Hematopoietic multipotent progenitor cell treated with erythropoietin and hydrocortisone succinate and interleukin-3 and kit ligand, for 15 days (in vitro differentiated cells): ENCODE measurements around the gene SPECC1.
"Not testable (repeated sequence)": the region's sequence is repeated elsewhere in the genome, so short reads cannot be mapped to it uniquely, and the experiment has no call there.

Experiments
- DNase-seq: peaks from one replicate; pipeline ENCODE4 v3.0.0-alpha.2; 2015; ENCODE audit warnings: low spot score

SPECC1 gene

DNA sequence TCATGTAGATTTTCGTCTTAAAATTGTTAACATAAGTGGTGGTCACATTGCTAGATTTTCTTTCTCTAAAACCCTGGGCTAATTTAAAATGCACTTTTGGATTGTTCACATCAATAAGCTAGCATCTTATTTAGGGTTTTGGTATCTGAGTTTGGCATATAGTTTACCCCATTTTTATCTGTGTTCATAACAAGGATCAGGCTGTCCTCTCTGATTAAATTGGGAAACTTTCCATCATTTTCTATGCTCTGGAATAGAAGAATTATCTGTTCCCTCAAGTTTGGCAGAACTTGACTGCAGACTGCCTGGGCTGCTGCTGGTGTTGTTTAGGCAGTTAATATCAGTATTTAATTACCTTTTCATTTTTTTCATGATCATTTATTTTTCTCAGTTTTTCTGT lies 1.8 kb downstream of the SPECC1 start:
- peak; percentile 61 for DNase-seq

DNA sequence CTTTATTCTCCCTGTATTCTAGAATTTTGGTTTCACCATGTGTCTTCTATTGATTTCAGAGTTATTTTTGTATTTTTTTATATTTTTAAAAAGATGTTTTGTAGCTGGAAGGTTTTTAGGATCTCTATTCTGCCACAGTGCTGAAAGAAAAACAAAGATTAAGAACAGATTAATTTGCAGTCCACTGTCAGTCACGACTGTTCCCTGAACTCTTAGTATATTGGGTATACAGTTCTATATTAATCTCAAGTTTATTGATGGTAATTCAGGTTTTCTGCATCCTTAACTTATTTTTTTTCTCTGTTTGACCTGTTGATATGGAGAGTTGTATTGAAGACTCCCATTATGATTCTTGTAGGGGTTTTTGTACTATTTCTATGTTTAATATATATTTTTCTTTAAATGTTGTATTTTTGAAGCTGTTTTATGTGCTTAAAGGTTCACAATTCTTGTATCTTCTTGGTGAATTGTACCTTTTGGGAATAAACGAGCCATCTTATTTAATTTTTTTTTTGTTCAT lies 2.9 kb downstream of the SPECC1 start:
- DNase-seq, result peak; percentile 38

DNA sequence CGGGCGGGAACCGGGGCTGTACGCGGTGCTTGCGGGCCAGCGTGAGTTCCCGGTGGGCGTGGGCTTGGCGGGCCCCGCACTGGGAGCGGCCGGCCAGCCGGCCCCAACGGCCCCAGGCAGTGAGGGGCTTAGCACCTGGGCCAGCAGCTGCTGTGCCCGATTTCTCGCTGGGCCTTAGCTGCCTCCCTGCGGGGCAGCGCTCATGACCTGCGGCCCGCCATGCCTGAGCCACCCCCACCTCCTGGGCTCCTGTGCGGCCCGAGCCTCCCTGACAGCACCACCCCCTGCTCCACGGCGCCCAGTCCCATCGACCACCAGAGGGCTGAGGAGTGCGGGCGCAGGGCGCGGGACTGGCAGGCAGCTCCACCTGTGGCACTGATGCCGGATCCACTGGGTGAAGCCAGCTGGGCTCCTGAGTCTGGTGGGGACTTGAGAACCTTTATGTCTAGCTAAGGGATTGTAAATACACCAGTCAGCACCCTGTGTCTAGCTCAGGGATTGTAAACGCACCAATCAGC lies 7.4 kb downstream of the SPECC1 start:
- not testable (repeated sequence) for DNase-seq

DNA sequence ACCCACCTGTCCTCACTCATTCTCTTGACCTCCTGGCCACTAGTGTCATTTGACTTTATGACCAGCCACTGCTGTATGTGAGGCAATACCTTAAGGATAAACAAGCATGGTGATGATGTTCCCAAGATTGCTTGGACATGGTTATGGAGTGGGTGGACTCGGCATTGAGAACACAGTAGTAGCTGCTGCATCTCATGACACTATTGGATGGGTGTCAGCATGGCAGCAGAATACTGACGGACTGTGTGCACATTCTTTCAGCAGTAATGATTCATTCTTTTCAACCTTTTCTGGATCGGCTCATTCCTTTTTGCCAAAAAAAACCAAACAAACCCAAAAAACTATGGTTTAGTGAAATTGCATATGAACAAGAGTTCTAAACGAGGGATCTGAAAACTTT lies 13.5 kb downstream of the SPECC1 start:
- no peak for DNase-seq

DNA sequence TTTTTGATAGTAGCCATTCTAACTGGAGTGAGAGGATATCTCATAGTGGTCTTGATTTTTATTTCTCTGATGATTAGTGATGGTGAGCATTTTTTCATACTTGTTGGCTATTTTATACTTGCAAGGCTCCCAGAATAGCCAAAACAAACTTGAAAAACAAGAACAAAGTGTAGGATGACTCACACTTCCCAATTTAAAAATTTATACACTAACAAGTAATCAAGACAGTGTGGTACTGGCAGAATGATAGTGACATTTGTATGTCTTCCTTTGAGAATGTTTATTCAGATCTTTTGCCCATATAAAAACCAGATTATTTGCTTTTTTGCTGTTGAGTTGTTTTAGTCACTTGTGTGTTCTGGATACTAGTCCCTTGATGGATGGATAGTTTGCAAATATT lies 17.8 kb downstream of the SPECC1 start:
- no peak for DNase-seq

DNA sequence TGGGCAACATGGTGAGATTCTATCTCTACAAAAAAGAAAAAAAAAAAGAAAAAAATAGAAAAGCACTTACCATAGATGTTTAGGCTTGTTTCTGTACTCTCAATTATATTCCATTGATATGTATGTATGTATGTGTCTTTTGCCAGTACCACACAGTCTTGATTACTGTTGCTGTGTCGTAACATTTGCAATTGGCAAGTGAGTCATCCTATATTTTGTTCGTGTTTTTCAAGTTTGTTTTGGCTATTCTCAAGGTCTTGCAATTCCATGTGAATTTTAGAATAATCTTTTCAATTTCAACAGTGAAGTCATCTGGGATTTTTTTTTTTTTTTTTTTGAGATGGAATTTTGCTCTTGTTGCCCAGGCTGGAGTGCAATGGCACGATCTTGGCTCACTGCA lies 19.3 kb downstream of the SPECC1 start:
- DNase-seq, result no peak

DNA sequence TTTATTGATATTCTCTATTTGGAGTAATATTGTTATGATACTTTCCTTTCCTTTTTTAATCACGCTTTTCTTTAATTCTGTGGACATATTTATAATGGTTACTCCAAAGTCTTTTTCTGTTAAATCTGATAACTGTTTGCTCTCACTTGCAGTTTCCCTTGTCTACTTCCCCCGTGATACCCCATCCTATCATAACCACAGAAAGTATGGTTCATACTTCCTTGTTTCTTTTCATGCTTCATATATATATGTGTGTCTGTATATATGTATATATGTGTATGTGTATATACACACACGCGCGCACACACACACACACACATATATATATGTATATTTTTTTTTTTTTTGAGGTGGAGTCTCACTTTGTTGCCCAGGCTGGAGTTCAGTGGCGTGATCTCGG lies 23.5 kb downstream of the SPECC1 start:
- DNase-seq, result no peak

DNA sequence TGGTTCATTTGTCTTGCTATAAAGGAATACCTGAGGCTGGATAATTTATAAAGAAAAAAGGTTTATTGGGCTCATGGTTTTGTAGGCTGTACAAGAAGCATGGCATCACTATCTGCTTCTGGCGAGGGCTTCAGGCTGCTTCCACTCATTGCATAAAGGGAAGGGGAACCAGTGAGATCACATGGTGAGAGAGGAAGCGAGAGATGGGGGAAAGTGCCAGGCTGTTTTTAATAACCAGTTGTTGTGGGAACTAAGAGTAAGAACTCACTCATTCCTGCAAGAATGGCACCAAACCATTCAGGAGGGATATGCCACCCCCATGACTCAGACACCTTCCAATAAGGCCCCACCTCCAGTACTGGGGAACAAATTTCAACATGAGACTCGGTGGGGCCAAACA lies 24.3 kb downstream of the SPECC1 start:
- no peak for DNase-seq

DNA sequence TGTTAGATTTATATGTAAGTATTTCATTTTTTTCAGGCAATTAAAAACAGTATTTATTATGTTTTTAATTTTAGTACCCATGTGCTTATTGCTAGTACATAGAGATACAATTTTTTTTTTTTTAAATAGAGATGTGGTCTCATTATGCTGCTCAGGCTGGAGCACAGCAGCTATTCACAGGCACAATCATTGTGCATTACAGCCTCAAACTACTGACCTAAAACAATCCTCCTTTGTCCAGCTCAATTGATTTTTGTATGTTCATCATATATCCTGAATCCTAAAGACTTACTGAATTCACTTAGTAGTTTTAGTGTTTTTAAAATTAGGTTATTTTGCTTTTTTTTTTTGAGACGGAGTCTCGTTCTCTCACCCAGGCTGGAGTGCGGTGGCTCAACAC lies 26.3 kb downstream of the SPECC1 start:
- DNase-seq, result no peak

DNA sequence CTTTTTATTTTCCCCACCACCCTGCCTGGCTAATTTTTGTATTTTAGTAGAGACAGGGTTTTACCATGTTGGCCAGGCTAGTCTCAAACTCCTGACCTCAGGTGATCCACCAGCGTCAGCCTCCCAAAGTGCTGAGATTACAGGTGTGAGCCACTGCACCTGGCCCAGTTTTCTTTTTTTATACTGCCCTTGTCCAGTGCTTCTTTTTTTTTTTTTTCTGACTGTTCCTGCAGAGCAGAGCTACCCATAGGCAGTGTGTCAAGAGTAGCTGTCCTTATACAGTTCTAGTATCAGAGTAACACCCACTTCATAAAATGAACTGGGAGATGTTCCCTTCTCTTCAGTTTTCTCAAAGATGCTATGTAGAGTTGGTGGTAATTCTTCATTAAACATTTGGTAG lies 28.1 kb downstream of the SPECC1 start:
- not testable (repeated sequence) for DNase-seq

DNA sequence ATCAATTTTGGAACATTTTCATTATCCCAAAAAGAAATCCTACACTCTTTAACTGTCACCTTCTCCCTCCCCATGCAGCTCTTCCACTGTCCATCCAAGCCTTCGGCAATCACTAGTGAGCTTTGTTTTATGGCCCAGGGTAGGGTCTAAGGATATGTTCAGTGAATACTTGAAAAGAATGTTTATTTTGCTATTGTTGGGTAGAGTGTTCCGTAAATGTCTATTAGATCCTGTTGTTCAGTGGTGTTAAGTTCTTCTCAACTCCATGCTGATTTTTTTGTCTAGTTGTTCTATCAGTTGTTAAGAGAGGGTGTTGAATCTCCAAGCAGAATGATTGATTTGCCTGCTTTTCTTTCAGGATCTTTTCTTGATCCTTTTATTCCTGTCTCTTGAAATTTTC lies 29.9 kb downstream of the SPECC1 start:
- no peak for DNase-seq

DNA sequence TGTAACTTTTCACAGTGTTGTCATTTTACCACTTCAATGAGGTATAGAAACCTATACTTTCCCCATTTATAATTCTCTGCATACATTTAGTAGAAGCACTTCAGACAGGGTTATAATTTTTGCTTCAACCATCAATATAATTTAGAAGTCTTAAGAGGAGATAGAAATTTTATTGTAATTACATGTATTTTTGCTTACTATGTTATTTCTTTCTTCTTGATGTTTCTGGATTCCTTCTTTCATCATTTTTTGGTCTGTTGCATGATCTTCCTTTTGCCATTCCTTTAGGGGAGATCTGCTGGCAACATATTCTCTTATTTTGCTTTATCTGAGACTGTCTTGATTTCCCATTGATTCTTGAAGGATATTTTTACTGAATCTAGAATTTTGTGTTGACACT lies 31.1 kb downstream of the SPECC1 start:
- DNase-seq, result no peak

DNA sequence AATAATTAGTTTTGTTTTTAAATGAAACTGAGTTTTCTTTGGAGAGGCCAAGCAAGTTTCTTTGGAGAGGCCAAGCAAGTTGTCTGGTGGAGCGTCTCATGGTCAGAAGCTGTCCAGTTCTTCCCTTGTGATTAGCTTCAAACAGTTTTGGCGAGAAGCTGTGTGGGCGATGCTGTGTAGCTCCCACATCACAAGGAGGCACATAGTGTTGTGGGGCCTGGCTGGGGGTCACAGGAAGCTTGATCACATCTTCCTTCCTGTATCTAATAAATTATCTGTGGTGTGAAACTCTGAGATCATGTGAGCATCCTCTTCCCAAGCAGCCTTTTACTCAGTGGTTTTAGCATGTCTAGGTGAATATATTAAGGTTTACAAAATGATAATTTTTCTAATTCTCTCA lies 33.9 kb downstream of the SPECC1 start:
- no peak for DNase-seq

DNA sequence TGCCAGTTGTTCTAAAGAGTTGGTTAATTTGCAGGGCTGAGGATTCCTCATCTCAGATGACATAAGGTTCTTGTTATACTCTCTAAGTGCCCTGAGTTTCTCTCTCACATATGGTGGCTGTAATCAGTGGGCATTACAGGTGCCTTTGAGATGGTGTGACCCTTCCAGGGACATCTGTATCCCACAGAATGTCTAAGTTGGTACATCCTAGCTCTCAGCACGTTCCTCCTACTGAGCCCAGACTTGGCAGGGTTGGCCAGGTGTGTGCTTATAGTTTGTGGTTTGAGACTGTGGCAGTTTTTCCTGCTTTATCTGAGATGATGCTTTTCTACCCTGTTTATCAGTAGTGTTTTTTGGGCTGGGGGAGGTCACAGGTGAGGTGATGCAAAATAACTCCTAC lies 36.3 kb downstream of the SPECC1 start:
- DNase-seq, result no peak

DNA sequence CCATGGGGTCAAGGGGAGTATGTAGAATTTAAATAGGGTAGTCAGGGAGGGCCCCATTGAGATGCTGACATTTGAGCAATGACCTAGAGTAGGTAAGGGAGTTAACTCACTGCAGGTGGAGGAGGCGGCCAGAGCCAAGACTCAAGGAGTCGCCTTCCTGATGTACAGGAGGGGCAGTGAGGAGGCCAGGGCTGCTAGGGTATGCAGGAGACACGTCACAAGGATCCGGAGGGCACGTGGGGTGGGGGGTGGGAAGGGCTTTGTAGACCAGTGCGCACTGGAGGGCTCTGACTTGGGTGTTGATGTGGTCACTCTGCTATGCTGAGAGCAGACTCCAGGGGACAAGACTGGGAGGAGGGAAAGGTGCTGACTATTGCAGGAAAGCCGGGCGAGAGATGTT lies 37.5 kb downstream of the SPECC1 start:
- no peak for DNase-seq

DNA sequence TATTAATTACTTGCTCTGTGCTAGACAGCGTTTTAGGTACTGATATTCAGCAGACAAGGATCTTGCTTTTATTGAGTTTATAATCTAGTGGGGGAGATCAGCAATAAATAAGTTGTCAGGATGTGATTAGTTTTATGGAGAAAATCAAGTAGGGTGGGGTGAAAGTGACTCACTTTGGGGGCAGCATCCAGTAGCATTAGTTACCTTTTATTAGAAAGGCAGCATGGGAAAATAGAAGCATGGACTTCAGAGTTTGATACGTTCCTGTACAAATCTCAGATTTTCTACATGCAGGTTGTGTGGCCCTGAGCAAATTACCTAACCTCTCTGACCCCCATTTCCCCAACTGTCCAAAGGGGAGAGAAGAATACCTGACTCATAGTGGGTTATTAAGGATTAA lies 42.5 kb downstream of the SPECC1 start:
- DNase-seq, result no peak

DNA sequence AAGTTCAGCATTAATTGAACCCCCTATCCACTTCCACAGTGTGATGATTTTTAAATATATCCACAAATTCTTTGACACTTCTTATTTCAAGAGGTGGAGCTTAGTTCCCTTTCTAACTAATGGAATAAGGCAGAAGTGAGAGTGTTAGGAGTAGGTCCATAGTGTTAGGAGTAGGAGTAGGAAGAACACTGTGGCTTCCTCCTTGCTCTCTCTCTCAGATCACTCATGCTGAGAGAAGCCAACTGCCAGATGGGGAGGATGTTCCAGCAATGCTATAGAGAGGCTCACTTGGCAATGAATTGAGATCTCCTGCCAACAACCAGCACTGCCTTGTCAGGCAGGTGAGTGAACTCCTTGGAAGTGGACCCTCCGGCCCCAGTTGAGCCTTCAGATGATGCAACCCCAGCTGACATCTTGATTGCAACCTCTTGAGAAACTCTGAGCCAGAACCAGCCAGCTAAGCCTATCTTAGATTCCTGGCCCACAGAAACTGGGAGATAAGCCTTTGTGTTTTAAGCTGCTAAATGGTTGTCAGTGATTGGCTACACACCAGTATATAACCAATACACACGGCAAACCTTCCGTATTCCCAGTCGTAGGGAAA lies 44.3 kb downstream of the SPECC1 start:
- no peak for DNase-seq

DNA sequence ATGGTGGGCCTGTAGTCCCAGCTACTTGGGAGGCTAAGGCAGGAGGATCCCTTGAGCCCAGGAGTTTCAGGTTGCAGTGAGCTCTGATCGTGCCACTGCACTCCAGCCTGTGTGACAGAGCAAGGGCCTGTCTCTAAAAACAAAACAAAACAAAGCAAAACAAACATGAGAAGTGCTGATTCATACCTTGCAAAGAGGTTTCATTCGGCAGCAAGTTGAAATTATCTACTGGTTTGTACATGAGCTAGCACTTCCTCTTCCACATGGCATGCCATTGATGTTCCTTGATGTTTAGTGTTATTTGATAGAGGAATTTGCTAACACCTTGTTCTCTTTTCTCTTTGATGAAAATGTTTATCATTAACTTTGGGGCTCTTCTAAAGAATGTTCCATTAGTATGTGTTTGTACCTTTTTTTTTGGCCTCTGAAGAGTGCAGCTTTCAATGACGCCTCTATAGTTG lies 50.6 kb downstream of the SPECC1 start:
- DNase-seq, result peak; percentile 39

DNA sequence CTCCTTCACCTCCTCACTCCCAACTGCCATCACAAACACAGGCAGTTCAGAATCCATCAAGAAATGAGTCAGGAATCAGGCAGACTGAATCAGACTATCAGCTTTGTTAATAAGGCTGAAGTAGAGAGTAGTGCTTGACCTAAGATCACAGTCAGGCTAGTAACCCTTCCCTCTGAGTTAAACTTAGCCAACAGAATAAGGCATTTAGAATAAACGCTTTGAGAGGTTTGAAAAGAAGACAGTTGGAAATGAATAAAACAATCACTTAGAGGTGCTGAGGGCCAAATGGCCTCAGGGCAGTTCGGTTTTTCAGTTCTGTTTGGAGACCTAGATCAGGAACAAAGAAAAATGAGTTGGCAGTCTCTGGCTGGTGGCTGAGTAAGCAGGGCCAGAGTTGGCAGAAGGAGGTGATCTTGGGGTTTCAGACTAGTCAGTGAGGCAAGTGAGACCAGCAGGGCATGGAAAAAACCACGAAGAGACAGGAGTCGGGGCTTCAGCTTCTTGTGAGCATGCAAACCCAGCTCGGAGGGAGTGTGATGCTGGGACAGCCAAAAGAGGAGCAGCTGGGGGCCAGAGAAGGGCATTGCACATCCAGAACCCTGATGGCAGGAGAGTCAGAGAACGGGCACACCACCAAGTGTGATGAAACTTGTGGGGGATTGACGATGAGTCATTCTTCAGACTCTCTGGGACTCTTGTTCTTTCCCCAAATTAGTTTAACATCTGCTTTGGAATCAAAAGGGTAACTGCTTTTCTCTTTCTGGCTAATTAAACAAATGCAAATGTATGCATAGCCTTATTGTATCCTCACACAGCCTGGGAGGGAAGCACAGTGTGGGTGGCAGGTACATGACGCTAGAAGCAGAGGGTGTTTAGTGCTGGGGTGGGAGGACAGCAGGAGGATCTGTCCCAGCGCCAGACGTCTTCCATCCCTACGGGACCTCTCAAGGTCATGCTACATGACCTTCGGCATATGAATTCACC lies 54.8 kb downstream of the SPECC1 start:
- DNase-seq, result peak; percentile 18

DNA sequence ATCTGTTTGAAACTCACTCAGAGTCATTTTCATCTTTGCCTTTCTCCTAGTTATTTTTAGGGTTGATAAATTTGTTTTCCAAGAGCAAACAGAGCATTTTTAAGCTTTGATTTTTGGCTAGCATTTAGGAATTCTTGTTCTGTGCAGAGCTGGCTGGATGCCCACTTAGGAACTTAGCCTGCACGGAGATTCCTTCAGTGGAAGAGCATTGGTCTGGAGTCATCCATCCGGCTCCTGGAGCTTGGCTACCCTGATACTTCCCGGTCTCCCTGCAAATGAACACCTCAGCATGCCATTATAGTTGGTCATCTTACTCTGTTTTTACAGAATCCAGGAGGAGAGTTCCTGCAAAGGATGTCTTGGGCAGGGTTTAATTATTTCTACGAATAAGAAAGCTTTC lies 57.1 kb downstream of the SPECC1 start:
- DNase-seq, result no peak

DNA sequence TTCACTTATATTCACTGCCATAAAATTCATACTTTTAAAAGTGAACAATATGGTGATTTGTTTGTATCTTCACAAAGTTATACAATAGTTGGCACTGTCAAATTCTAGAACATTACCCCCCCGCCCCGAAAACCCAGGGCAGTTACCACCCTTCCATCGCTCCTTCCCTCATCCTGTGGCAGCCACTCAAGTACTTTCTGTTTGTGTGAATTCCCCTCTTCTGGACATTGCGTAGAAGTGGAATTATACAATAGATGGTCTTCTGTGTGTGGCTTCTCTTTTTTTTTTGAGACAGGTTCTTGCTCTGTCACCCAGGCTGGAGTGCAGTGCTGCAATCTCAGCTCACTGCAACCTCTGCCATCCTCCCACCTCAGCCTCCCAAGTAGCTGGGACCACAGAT lies 58.6 kb downstream of the SPECC1 start:
- no peak for DNase-seq

DNA sequence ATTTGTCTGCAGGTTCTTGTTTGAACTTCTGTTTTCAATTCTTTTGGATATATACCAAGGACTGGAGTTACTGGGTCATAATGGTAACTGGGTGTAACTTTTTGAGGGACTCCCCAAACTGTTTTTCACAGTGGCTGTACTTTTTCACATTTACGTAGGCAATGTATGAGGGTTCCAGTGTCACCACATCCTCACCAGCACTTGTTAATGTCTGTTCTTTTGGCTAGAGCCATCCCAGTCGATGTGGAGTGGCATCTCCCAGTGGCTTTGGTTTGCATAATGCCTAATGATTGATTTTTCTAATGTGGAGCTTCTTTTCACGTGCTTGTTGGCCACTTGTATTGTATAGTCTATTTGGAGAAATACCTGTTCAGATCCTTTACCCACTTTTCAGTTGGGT lies 59.3 kb downstream of the SPECC1 start:
- DNase-seq, result no peak
